ELF-1 (cell line): ENCODE measurements around the gene BTBD8.

Experiments
- DNase-seq: peaks from one replicate; pipeline ENCODE4 v3.0.0-alpha.2; 2016; ENCODE audit warnings: low read depth, low spot score

The BTBD8 gene

GRCh38 chr1:92191726-92192125, 111.6 kb downstream of the BTBD8 start:
- no peak for DNase-seq

- DNase-seq, result no peak
Measured at GRCh38 chr1:92192246-92192645, 112.1 kb downstream of the BTBD8 start.

GRCh38 chr1:92194511-92194910, 114.4 kb downstream of the BTBD8 start:
- no peak for DNase-seq

GRCh38 chr1:92201973-92202372, 121.8 kb downstream of the BTBD8 start:
- DNase-seq, result no peak

GRCh38 chr1:92203105-92203504, 123.0 kb downstream of the BTBD8 start:
- no peak for DNase-seq

DNA sequence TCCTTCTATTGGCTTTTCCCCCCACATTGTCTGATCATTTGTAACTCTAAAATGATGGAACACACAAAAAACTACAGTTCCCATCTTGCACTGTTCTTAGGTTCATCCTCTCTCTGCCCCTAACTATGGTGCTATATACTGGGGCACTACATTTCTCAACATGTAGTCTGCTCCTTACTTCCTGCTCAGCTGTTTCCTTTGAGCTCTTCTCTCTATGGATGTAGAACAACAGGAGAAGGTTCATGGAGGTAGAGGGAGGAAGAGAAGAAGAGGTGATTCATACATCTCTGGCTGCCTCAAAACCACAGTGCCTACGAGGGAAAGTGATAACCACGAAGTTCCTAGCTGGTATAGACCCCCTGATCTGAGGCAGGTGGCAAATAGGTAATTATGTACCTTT, 130.6 kb downstream of the BTBD8 start:
- DNase-seq, result no peak

DNA sequence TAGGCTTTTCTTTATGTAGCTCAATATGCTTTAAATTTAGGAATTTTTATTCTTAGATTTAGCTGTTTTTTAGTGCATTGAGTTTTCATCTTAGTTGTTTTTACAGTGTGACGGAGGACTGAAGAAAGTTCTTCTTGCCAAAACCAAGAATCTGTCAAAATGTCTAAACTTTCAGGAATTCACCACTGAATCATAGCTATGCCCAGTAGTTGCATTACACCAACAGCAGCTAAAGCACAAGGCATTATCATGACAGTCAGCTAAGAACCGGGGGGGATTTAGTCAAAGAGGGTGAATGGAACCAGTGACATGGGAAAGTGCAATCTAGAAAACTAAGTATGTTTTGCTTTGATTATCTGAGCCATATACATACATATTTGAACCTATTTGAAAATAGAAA, 131.0 kb downstream of the BTBD8 start:
- DNase-seq, result no peak

- no peak for DNase-seq
Measured at GRCh38 chr1:92217721-92218120, 137.6 kb downstream of the BTBD8 start, which contains the start of gene C1orf146. C1orf146 (plus strand) TSS chr1:92217915; CDS start chr1:92231421, 13,506 bp downstream.

DNA sequence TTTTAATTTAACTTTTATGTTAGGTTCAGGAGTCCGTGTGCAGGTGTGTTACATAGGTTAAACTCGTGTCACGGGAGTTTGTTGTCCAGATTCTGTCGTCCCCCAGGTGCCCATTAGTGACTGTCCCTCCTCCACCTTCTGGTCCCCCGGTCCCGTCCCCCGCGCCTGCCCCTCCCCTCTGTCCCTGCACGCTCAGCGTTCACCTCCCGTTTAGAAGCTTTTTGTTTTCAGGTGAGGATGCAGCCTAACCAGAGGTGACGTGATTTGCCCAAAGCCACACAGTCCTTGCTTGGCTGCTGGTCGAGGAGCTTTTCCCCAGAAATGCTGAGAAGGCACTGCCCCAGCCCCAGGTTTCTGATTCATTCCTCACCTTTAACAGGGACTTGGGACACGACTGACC, 138.4 kb downstream of the BTBD8 start:
- DNase-seq, result no peak

GRCh38 chr1:92219028-92219427, 138.9 kb downstream of the BTBD8 start:
- DNase-seq, result no peak

- DNase-seq, result no peak
Measured at GRCh38 chr1:92228401-92228800, 148.3 kb downstream of the BTBD8 start.

GRCh38 chr1:92230736-92231135, 150.6 kb downstream of the BTBD8 start:
- no peak for DNase-seq
